Chondrocyte (in vitro differentiated cells): ENCODE data around the gene ARHGEF7. TPM values are rescaled to one million over a fixed set of nuclear protein-coding genes. Genes with fewer than 3 reads are reported as not detected.

ENCODE experiments used
- DNase-seq: peaks from one replicate; pipeline ENCODE4 v3.0.0; 2021; ENCODE audit warnings: mixed read lengths, low spot score
- H3K27ac Mint-ChIP-seq: one replicate; pipeline ENCODE4 v1.8.0; 2021; ENCODE audit warnings: mild to moderate bottlenecking, moderate library complexity, mixed read lengths; ENCODE audit not compliant: unreplicated experiment
- H3K27me3 Mint-ChIP-seq: 2 replicates; pipeline ENCODE4 v1.8.0; 2021; ENCODE audit warnings: low read depth, mixed read lengths
- H3K36me3 Mint-ChIP-seq: 2 replicates; pipeline ENCODE4 v1.8.0; 2021; ENCODE audit warnings: low read depth, mixed read lengths
- H3K4me1 Mint-ChIP-seq: 2 replicates; pipeline ENCODE4 v1.8.0; 2021; ENCODE audit warnings: low read depth, mild to moderate bottlenecking, mixed read lengths
- H3K4me3 Mint-ChIP-seq: one replicate; pipeline ENCODE4 v1.8.0; 2021; ENCODE audit warnings: mild to moderate bottlenecking, moderate library complexity, mixed read lengths; ENCODE audit not compliant: unreplicated experiment
- H3K9me3 Mint-ChIP-seq: 2 replicates; pipeline ENCODE4 v1.8.0; 2021; ENCODE audit warnings: low read depth, mixed read lengths
- CTCF ChIP-seq: fragments of 200-600 bp; sonication (generic); IDR thresholded peaks from 2 replicates; pipeline ENCODE4 v1.5.0; 2021; ENCODE audit warnings: antibody characterized with exemption, mild to moderate bottlenecking, moderate library complexity
- total RNA-seq: library from RNA; stranded (reverse); gene quantifications from 3 replicates; pipeline ENCODE4 v1.2.1, GENCODE V29; 2021

The ARHGEF7 gene
- total RNA-seq, 1 donor from 2014 or later: 137 TPM

- DNase-seq: no peak
- Mint-ChIP-seq H3K27me3 (no peaks in the 10 kb centered on the region), H3K27ac (peak overlapping the region; percentile 62), H3K4me3 (no peak overlapping the region), H3K36me3 (peaks cover 2% of the 10 kb centered on the region), H3K4me1 (peaks cover 90% of the 10 kb centered on the region), H3K9me3 (no peaks in the 10 kb centered on the region)
- TF ChIP-seq CTCF: no peak
Observed at GRCh38 chr13:111206148-111206547, 91.0 kb downstream of the ARHGEF7 start.

- H3K36me3 Mint-ChIP-seq: peaks cover 2% of the 10 kb centered on the region
- no peak for TF ChIP-seq CTCF
- H3K4me3 Mint-ChIP-seq: peak overlapping the region; percentile 56
- peaks cover 89% of the 10 kb centered on the region for H3K4me1 Mint-ChIP-seq
- no peak for DNase-seq
- H3K9me3 Mint-ChIP-seq: no peaks in the 10 kb centered on the region
- no peaks in the 10 kb centered on the region for H3K27me3 Mint-ChIP-seq
- peak overlapping the region; percentile 89 for H3K27ac Mint-ChIP-seq
Observed at GRCh38 chr13:111209613-111210012, 94.5 kb downstream of the ARHGEF7 start.

GRCh38 chr13:111210091-111210490 is 95.0 kb downstream of the ARHGEF7 start:
- TF ChIP-seq CTCF: no peak
- no peak for DNase-seq
- H3K9me3 Mint-ChIP-seq: no peaks in the 10 kb centered on the region
- H3K36me3 Mint-ChIP-seq: peaks cover 2% of the 10 kb centered on the region
- H3K27me3 Mint-ChIP-seq: no peaks in the 10 kb centered on the region
- H3K4me3 Mint-ChIP-seq: peak overlapping the region; percentile 56
- peak overlapping the region; percentile 89 for H3K27ac Mint-ChIP-seq
- H3K4me1 Mint-ChIP-seq: peaks cover 87% of the 10 kb centered on the region

- H3K27ac Mint-ChIP-seq: peak overlapping the region; percentile 89
- no peaks in the 10 kb centered on the region for H3K27me3 Mint-ChIP-seq
- H3K4me1 Mint-ChIP-seq: peaks cover 87% of the 10 kb centered on the region
- H3K4me3 Mint-ChIP-seq: peak overlapping the region; percentile 56
- DNase-seq: no peak
- peaks cover 2% of the 10 kb centered on the region for H3K36me3 Mint-ChIP-seq
- no peaks in the 10 kb centered on the region for H3K9me3 Mint-ChIP-seq
- no peak for TF ChIP-seq CTCF
Observed at GRCh38 chr13:111210544-111211469, 95.7 kb downstream of the ARHGEF7 start.

GRCh38 chr13:111211789-111212516 is 96.8 kb downstream of the ARHGEF7 start:
- Mint-ChIP-seq H3K36me3 (peaks cover 2% of the 10 kb centered on the region), H3K27me3 (no peaks in the 10 kb centered on the region), H3K9me3 (no peaks in the 10 kb centered on the region), H3K27ac (peak overlapping the region; percentile 89), H3K4me3 (peak overlapping the region; percentile 40), H3K4me1 (peaks cover 91% of the 10 kb centered on the region)
- no peak for TF ChIP-seq CTCF
- no peak for DNase-seq
